Fibroblast of skin of right biceps (primary cell): ENCODE measurements around the gene TPRX1.
A peak's percentile ranks its signal among the peaks of the same experiment; 100 is the strongest.
"Not testable (repeated sequence)": the region's sequence is repeated elsewhere in the genome, so short reads cannot be mapped to it uniquely, and the experiment has no call there.

Experiments
- DNase-seq: peaks from one replicate; pipeline ENCODE4 v3.0.0-alpha.2; 2013

Gene TPRX1, protein sequence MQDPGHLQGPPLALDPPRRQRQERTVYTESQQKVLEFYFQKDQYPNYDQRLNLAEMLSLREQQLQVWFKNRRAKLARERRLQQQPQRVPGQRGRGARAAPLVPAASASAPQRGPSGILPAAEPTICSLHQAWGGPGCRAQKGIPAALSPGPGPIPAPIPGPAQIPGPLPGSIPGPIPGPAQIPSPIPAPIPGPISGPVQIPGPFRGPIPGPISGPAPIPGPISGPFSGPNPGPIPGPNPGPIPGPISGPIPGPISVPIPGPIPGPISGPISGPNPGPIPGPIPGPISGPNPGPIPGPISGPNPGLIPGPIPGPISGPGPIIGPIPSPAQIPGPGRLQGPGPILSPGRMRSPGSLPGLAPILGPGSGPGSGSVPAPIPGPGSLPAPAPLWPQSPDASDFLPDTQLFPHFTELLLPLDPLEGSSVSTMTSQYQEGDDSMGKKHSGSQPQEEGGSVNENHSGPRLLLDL

GRCh38 chr19:47804451-47804850 lies at the start of gene TPRX1:
TPRX1 (minus strand) TSS chr19:47804551; CDS start chr19:47804539, 12 bp downstream.
- DNase-seq = not testable (repeated sequence)

GRCh38 chr19:47853003-47853402 lies 48.7 kb upstream of the TPRX1 start:
- DNase-seq = no peak

- DNase-seq = no peak
Measured at GRCh38 chr19:47848823-47849473, 44.6 kb upstream of the TPRX1 start.

- no peak for DNase-seq
Measured at GRCh38 chr19:47848425-47848822, 44.1 kb upstream of the TPRX1 start.

DNA sequence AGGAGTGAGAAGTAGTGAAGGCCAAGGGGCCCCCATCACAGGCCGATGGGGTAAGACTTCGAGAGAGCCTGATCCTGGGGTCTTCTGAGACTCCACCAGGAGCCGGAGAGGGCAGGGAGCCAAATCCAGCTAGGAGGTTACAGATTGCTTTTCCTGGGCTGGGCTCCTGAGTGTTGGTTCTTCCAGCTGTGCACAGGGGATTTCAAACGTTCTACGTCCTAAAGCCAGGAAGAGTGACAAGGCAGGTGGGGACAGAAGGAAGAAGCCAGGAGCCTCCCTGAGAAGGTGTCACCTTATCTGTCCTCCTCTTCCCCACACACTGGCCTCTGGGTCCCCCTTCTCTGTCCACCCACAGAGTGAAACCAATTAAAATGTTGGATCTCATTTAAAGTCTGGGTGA lies 38.6 kb upstream of the TPRX1 start:
- no peak for DNase-seq

DNA sequence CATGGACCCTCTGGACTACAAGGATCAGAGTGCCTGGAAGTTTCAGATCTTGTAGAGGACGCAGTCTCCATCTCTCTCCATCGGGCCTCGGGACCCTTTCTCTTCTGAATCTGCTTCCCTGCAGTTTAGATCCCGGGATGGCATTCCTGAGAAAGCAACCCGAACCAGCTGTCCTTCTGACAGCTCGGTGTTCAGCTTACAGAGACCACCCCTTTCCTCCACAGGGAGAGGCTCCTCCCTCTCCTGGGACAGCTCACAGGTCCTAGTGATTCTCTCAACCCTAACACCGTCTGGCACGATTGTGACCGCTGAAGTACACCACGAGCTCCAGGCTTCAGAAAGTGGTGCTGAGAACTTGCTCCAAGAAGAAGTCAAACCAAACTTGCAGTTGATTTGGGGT lies 35.6 kb upstream of the TPRX1 start:
- DNase-seq = no peak

GRCh38 chr19:47839411-47839810 lies 35.1 kb upstream of the TPRX1 start:
- no peak for DNase-seq

GRCh38 chr19:47836038-47836437 lies 31.7 kb upstream of the TPRX1 start:
- DNase-seq = no peak

- DNase-seq = no peak
Measured at GRCh38 chr19:47832723-47833122, 28.4 kb upstream of the TPRX1 start.

GRCh38 chr19:47826800-47827199 lies 22.4 kb upstream of the TPRX1 start:
- DNase-seq = no peak

DNA sequence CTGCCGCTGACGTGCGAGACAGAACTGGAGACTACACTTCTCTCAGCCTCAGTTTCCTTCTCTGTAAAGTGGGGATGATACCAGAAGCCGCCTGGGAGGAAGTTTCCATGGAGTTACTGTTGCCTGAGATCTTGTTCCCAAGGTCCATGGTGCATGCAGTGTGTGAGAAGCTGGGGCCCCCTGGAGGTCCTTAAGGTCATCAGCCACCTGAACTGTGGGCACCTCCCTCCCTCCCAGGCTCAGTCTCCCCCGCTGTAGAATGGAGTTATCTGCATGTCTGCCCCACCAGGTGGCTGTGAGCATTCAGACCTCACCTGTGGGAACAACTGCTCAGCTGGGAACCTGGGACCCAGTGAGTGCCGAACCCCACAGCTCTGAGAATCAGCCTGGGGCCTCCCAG lies 20.0 kb upstream of the TPRX1 start:
- no peak for DNase-seq

- DNase-seq = no peak
Measured at GRCh38 chr19:47821460-47822020, 17.2 kb upstream of the TPRX1 start, which contains the start of gene CRX. CRX (plus strand) TSS chr19:47821937; CDS start chr19:47834444, 12,507 bp downstream.

DNA sequence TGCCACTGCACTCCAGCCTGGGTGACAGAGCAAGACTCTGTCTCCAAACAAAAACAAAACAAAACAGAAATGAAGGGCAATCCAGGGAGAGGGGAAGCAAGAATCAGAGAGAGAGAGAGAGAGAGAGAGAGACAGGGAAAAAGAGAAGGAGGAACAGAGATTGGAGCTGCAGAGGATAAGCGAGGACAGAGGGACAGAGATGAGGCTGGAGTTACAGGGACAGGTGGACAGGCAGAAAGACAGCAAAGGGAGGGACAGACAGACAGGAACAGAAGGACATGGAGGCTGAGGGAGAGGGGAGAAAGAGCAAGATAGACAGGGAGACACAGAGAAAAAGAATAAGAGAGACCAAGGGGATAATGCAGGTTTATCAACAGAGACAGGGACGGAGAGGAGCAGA lies 16.1 kb upstream of the TPRX1 start:
- no peak for DNase-seq

- no peak for DNase-seq
Measured at GRCh38 chr19:47819858-47820257, 15.5 kb upstream of the TPRX1 start.

DNA sequence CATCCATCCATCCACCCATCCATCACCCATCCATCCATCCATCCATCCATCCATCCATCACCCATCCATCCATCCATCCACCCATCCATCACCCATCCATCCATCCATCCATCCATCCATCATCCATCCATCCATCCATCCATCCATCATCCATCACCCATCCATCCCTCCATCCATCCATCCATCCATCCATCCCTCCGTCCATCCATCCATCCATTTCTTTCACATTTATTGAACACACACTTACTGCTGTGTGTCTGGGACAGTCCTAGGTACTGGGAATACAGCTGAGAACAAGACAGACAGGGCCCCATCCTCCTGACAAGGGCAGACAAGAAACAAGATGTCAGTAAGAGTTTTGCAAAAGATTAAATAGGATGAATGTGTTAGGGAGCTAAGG lies 13.9 kb upstream of the TPRX1 start:
- not testable (repeated sequence) for DNase-seq

GRCh38 chr19:47816270-47816669 lies 11.9 kb upstream of the TPRX1 start:
- DNase-seq = not testable (repeated sequence)

DNA sequence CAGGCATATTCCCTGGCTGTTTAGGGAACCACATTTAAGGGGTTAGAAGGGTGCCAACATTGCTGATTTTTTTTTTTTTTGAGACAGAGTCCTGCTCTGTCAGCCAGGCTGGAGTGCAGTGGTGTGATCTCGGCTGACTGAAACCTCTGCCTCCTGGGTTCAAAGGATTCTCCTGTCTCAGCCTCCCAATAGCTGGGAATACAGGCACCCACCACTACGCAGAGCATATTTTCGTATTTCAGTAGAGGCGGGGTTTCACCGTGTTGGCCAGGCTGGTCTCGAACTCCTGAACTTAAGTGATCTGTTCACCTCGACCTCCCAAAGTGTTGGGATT lies 9.6 kb upstream of the TPRX1 start:
- DNase-seq = no peak

- peak; percentile 44 for DNase-seq
Measured at GRCh38 chr19:47813304-47813994, 9.1 kb upstream of the TPRX1 start.

GRCh38 chr19:47806435-47806834 lies 2.1 kb upstream of the TPRX1 start:
- DNase-seq = no peak

- no peak for DNase-seq
Measured at GRCh38 chr19:47805313-47805712, 962 bp upstream of the TPRX1 start.

GRCh38 chr19:47803671-47804070 lies 680 bp downstream of the TPRX1 start:
- not testable (repeated sequence) for DNase-seq

DNA sequence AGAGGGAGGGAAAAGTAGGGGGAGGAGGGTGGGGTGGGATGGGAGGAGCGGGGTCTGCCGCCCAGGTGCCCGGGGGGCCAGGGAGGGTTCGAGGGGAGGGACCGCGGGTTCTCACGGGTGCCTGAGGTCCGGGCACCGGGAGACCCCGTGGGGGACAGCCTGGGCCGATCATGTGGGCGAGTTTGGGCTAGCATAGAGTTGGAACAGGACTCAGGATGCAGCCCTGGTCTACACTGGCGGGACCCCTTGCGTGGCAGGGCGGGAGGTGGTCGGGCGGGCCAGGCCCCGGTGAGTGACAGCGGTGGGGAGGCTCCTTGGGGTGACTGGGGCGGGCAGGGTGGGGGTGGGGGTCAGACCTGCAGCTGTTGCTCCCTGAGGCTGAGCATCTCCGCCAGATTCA lies 1.2 kb downstream of the TPRX1 start:
- not testable (repeated sequence) for DNase-seq

DNA sequence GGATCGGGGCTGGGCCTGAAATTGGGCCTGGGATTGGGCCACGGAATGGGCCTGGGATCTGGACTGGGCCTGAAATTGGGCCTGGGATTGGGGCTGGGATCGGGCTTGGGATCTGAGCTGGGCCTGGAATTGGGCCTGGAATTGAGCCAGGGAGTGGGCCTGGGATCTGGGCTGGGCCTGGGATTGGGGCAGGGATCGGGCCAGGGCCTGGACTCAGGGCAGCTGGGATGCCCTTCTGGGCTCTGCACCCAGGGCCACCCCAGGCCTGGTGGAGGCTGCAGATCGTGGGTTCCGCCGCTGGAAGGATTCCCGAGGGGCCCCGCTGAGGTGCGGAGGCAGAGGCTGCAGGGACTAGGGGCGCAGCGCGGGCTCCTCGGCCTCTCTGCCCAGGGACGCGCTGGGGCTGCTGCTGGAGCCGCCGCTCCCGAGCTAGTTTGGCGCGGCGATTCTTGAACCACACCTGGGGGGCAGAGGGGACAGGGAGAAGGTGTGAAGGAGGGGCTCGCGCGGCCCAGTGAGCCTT lies 1.8 kb downstream of the TPRX1 start:
- DNase-seq = no peak
